Breast epithelium (tissue), 4 donors: ENCODE results near the gene SLC4A8. TPM values are rescaled to one million over a fixed set of nuclear protein-coding genes. Genes with fewer than 3 reads are reported as not detected.

Experiments
- DNase-seq, 2 donors: peaks; one replicate each; pipeline ENCODE4 v3.0.0-alpha.2; 2019; ENCODE audit warnings: low spot score in 2 of 2
- H3K27ac ChIP-seq, 2 donors: fragments of 200-600 bp; sonication (generic) in 1 of 2; one replicate each; pipeline ENCODE4 v1.5.1; 2016 to 2019; ENCODE audit warnings: mild to moderate bottlenecking in 1 of 2
- H3K27me3 ChIP-seq, 2 donors: fragments of 200-600 bp; sonication (generic) in 1 of 2; one replicate each; pipeline versions ENCODE4 v1.5.1 to v1.6.0; 2017 to 2019; ENCODE audit warnings: control low read depth in 1 of 2, mild to moderate bottlenecking in 1 of 2
- H3K36me3 ChIP-seq: fragments of 200-600 bp; one replicate; pipeline ENCODE4 v1.5.1; 2019
- H3K4me1 ChIP-seq, 2 donors: fragments of 200-600 bp; sonication (generic); one replicate each; pipeline ENCODE4 v1.5.1; 2016 to 2019; ENCODE audit warnings: control low read depth in 1 of 2
- H3K4me3 ChIP-seq, 3 donors: fragments of 200-600 bp; sonication (generic); 1 replicate in 2 of 3; 2 replicates in 1 of 3; pipeline ENCODE4 v1.5.1; 2016 to 2019; ENCODE audit warnings: mild to moderate bottlenecking in 3 of 3, moderate library complexity in 2 of 3
- H3K9me3 ChIP-seq, 2 donors: fragments of 200-600 bp; sonication (generic) in 1 of 2; one replicate each; pipeline ENCODE4 v1.5.1; 2016 to 2019; ENCODE audit warnings: control low read depth in 1 of 2
- CTCF ChIP-seq, 3 donors: fragments of 450-650 bp; IDR thresholded peaks; one replicate each; pipeline ENCODE4 v1.5.1; 2016 to 2017; ENCODE audit warnings: antibody characterized with exemption in 3 of 3, mild to moderate bottlenecking in 3 of 3, moderate library complexity in 3 of 3
- POLR2A ChIP-seq: fragments of 450-650 bp; IDR thresholded peaks from one replicate; pipeline ENCODE4 v1.6.1; 2016; ENCODE audit warnings: antibody characterized with exemption, mild to moderate bottlenecking, moderate library complexity
- POLR2AphosphoS5 ChIP-seq, 3 donors: sonication (generic); formaldehyde crosslinking; IDR thresholded peaks; one replicate each; pipeline ENCODE4 v1.6.1; 2017; ENCODE audit warnings: antibody characterized with exemption in 3 of 3
- intact Hi-C: fragments of 100-400 bp; cut with DNase I; formaldehyde crosslinking; loops from one replicate; pipeline ENCODE4 v1.15.1; 2023; ENCODE audit warnings: low total_unique reads
- total RNA-seq, 3 donors: library from RNA; depleted of rRNA; stranded (reverse); fragments of >200 nt; gene quantifications; one replicate each; pipeline ENCODE4 v1.1.0, GENCODE V29; 2016

SLC4A8 gene
- total RNA-seq, 3 donors from 2014 or later, result 0.64 to 8.3 (median 6.2) TPM

- Histone ChIP-seq H3K4me1 (no peaks in the 10 kb centered on the region), H3K9me3 (no peaks in the 10 kb centered on the region), H3K4me3 (no peak overlapping the region), H3K27ac (no peak overlapping the region), H3K27me3 (no peaks in the 10 kb centered on the region), H3K36me3 (no peaks in the 10 kb centered on the region)
- DNase-seq, result no peak
- TF ChIP-seq POLR2A, result no peak
- intact Hi-C loops, result no loop called here
These were observed 121.5 kb downstream of the SLC4A8 start for GRCh38 chr12:51546097-51546496.

GRCh38 chr12:51547606-51548005 lies 123.0 kb downstream of the SLC4A8 start:
- Histone ChIP-seq H3K36me3 (no peaks in the 10 kb centered on the region), H3K27me3 (no peaks in the 10 kb centered on the region), H3K4me3 (no peak overlapping the region), H3K4me1 (no peaks in the 10 kb centered on the region), H3K27ac (no peak overlapping the region), H3K9me3 (no peaks in the 10 kb centered on the region)
- no peak for TF ChIP-seq POLR2AphosphoS5 (IDR thresholded peaks at IDR 0.05)
- no peak for TF ChIP-seq POLR2A
- DNase-seq, result no peak
- intact Hi-C loops, result no loop called here

- H3K27me3 ChIP-seq, result no peaks in the 10 kb centered on the region
- no peak for TF ChIP-seq POLR2A
- no peak for TF ChIP-seq POLR2AphosphoS5 (IDR thresholded peaks at IDR 0.05)
- TF ChIP-seq CTCF (IDR thresholded peaks at IDR 0.05), result no peak
- no peak for DNase-seq
- H3K27ac ChIP-seq, result no peak overlapping the region
- no peak overlapping the region for H3K4me3 ChIP-seq
- H3K9me3 ChIP-seq, result no peaks in the 10 kb centered on the region
- H3K4me1 ChIP-seq, result no peaks in the 10 kb centered on the region
- intact Hi-C loops, result no loop called here
- H3K36me3 ChIP-seq, result no peaks in the 10 kb centered on the region
These were observed 123.6 kb downstream of the SLC4A8 start for GRCh38 chr12:51548241-51548640.

- intact Hi-C loops, result no loop called here
- no peaks in the 10 kb centered on the region for H3K36me3 ChIP-seq
- no peaks in the 10 kb centered on the region for H3K4me1 ChIP-seq
- no peak for TF ChIP-seq POLR2AphosphoS5 (IDR thresholded peaks at IDR 0.05)
- TF ChIP-seq CTCF (IDR thresholded peaks at IDR 0.05), result no peak
- peaks cover 0 to 5% of the 10 kb centered on the region in 2 donors for H3K9me3 ChIP-seq
- H3K27me3 ChIP-seq, result no peaks in the 10 kb centered on the region
- H3K27ac ChIP-seq, result no peak overlapping the region
- H3K4me3 ChIP-seq, result no peak overlapping the region
- no peak for DNase-seq
These were observed 125.0 kb downstream of the SLC4A8 start for GRCh38 chr12:51549637-51550036.

Other genes starting within 250 kb of the SLC4A8 start
- gene POU6F1, start 206.8 kb upstream of the SLC4A8 start, total RNA-seq, result 10 to 100 TPM; 10.5 to 23.3 (median 15.2) TPM
- 100 to 1,000 TPM; 318 to 408 (median 330) TPM for gene DAZAP2, start 186.0 kb upstream of the SLC4A8 start, total RNA-seq
- 10 to 100 TPM in 2 of 3 donors, 1 to 10 TPM in 1; 5.8 to 16.1 (median 15.5) TPM for gene SMAGP, start 154.4 kb upstream of the SLC4A8 start, total RNA-seq
- gene BIN2, start 100.7 kb upstream of the SLC4A8 start, total RNA-seq, result 1 to 10 TPM; 2.3 to 7.6 (median 6.2) TPM
- not detected for gene CELA1, start 78.2 kb upstream of the SLC4A8 start, total RNA-seq
- gene GALNT6, start 33.4 kb upstream of the SLC4A8 start, total RNA-seq, result 10 to 100 TPM in 2 of 3 donors, 1 to 10 TPM in 1; 5.8 to 55.8 (median 48.2) TPM
- 1 to 10 TPM in 2 of 3 donors, under 1 TPM in 1; 0.32 to 5.0 (median 1.6) TPM for gene SCN8A, start 166.4 kb downstream of the SLC4A8 start, total RNA-seq